Liver (tissue), 9 donors: ENCODE results near the gene SPON2. TPM values are rescaled to one million over a fixed set of nuclear protein-coding genes. Genes with fewer than 3 reads are reported as not detected.

Experiments
- DNase-seq: peaks from one replicate; pipeline ENCODE4 v3.0.0-alpha.2; 2017; ENCODE audit warnings: low spot score
- H3K27ac ChIP-seq, 2 donors: one replicate each; pipeline ENCODE4 v1.7.0; 2013; ENCODE audit warnings: inconsistent platforms in 2 of 2, low read length in 2 of 2, control low read depth in 1 of 2, low read depth in 1 of 2, mild to moderate bottlenecking in 1 of 2
- H3K27me3 ChIP-seq, 4 donors: one replicate each; pipeline versions ENCODE4 v1.6.1 to v1.7.0; 2013; ENCODE audit warnings: low read length in 3 of 4, inconsistent platforms in 1 of 4, mild to moderate bottlenecking in 1 of 4, moderate library complexity in 1 of 4; ENCODE audit not compliant: control insufficient read depth in 4 of 4, insufficient read depth in 4 of 4
- H3K36me3 ChIP-seq, 4 donors: one replicate each; pipeline versions ENCODE4 v1.6.1 to v1.7.0; 2013; ENCODE audit warnings: low read length in 3 of 4, mild to moderate bottlenecking in 3 of 4, low read depth in 1 of 4, moderate library complexity in 1 of 4; ENCODE audit not compliant: control insufficient read depth in 4 of 4, insufficient read depth in 3 of 4
- H3K4me1 ChIP-seq, 4 donors: one replicate each; pipeline versions ENCODE4 v1.6.1 to v1.7.0; 2013; ENCODE audit warnings: low read length in 3 of 4, mild to moderate bottlenecking in 3 of 4, moderate library complexity in 1 of 4; ENCODE audit not compliant: control insufficient read depth in 4 of 4, insufficient read depth in 4 of 4
- H3K4me3 ChIP-seq, 3 donors: one replicate each; pipeline versions ENCODE4 v1.6.1 to v1.7.0; 2013; ENCODE audit warnings: low read length in 3 of 3, control low read depth in 1 of 3, low read depth in 1 of 3, mild to moderate bottlenecking in 1 of 3
- H3K9ac ChIP-seq, 2 donors: one replicate each; pipeline ENCODE4 v1.7.0; 2013; ENCODE audit warnings: low read length in 2 of 2, mild to moderate bottlenecking in 2 of 2, moderate library complexity in 2 of 2, control low read depth in 1 of 2, low read depth in 1 of 2
- H3K9me3 ChIP-seq, 4 donors: one replicate each; pipeline versions ENCODE4 v1.6.1 to v1.7.0; 2013; ENCODE audit warnings: low read length in 3 of 4; ENCODE audit not compliant: control insufficient read depth in 4 of 4
- ATF3 ChIP-seq: IDR thresholded peaks from 2 replicates; pipeline ENCODE4 v1.6.1; 2016; ENCODE audit warnings: antibody characterized with exemption
- CTCF ChIP-seq: fragments of 150-350 bp; IDR thresholded peaks from 2 replicates; pipeline ENCODE4 v1.5.1; 2017; ENCODE audit warnings: improper control_type of control experiment, low read depth, low read length; ENCODE audit not compliant: missing input control
- EGR1 ChIP-seq, 2 donors: IDR thresholded peaks; 2 replicates each; pipeline ENCODE4 v1.6.1; 2016 to 2018; ENCODE audit warnings: antibody characterized with exemption in 2 of 2, low read depth in 2 of 2
- FOXA1 ChIP-seq: IDR thresholded peaks from 2 replicates; pipeline ENCODE4 v1.6.1; 2016; ENCODE audit warnings: antibody characterized with exemption
- FOXA2 ChIP-seq: IDR thresholded peaks from 2 replicates; pipeline ENCODE4 v1.6.1; 2016; ENCODE audit warnings: antibody characterized with exemption
- GABPA ChIP-seq, 2 donors: IDR thresholded peaks in 1 of 2; conservative IDR thresholded peaks in 1 of 2; 2 replicates each; pipeline ENCODE4 v1.6.1; 2016; ENCODE audit warnings: antibody characterized with exemption in 2 of 2, mild to moderate bottlenecking in 1 of 2, moderate library complexity in 1 of 2
- HNF4A ChIP-seq, 2 donors: conservative IDR thresholded peaks; 2 replicates each; pipeline ENCODE4 v1.6.1; 2016; ENCODE audit warnings: antibody characterized with exemption in 2 of 2, mild to moderate bottlenecking in 2 of 2
- HNF4G ChIP-seq: IDR thresholded peaks from 2 replicates; pipeline ENCODE4 v1.6.1; 2016; ENCODE audit warnings: antibody characterized with exemption
- JUND ChIP-seq, 2 donors: IDR thresholded peaks; 2 replicates each; pipeline ENCODE4 v1.6.1; 2016; ENCODE audit warnings: antibody characterized with exemption in 2 of 2
- MAX ChIP-seq: IDR thresholded peaks from 2 replicates; pipeline ENCODE4 v1.6.1; 2016; ENCODE audit warnings: antibody characterized with exemption
- NR2F2 ChIP-seq: IDR thresholded peaks from 2 replicates; pipeline ENCODE4 v1.6.1; 2016; ENCODE audit warnings: antibody characterized with exemption
- RAD21 ChIP-seq, 2 donors: IDR thresholded peaks; 2 replicates each; pipeline ENCODE4 v1.6.1; 2016; ENCODE audit warnings: antibody characterized with exemption in 2 of 2, mild to moderate bottlenecking in 2 of 2
- REST ChIP-seq: IDR thresholded peaks from 2 replicates; pipeline ENCODE4 v1.6.1; 2016; ENCODE audit warnings: antibody characterized with exemption, mild to moderate bottlenecking
- RXRA ChIP-seq, 2 donors: IDR thresholded peaks; 2 replicates each; pipeline ENCODE4 v1.6.1; 2017 to 2018; ENCODE audit warnings: antibody characterized with exemption in 2 of 2, mild to moderate bottlenecking in 1 of 2
- SP1 ChIP-seq: IDR thresholded peaks from 2 replicates; pipeline ENCODE4 v1.6.1; 2018; ENCODE audit warnings: antibody characterized with exemption, mild to moderate bottlenecking
- TAF1 ChIP-seq: conservative IDR thresholded peaks from 2 replicates; pipeline ENCODE4 v1.6.1; 2016; ENCODE audit warnings: antibody characterized with exemption, mild to moderate bottlenecking
- YY1 ChIP-seq: IDR thresholded peaks from 2 replicates; pipeline ENCODE4 v1.6.1; 2016; ENCODE audit warnings: antibody characterized with exemption, mild to moderate bottlenecking
- ZBTB33 ChIP-seq: IDR thresholded peaks from 2 replicates; pipeline ENCODE4 v1.6.1; 2016; ENCODE audit warnings: antibody characterized with exemption
- WGBS: extraction: QIAGEN DNeasy Blood & Tissue Kit; methylation state at CpG from one replicate; pipeline ENCODE4 v1.1.7; 2013; 5-methylcytosine and 5-hydroxymethylcytosine counted together
- polyA plus RNA-seq, 2 donors: library from polyadenylated mRNA; stranded (reverse) in 1 of 2; unstranded in 1 of 2; fragments of 200-250 nt in 1 of 2; fragments of >200 nt in 1 of 2; fragmentation: Nextera tagmentation in 1 of 2; extraction: Ambion mirVana in 1 of 2; gene quantifications; one replicate each; pipeline versions ENCODE4 v1.2.1 to v1.2.3, GENCODE V29; 2013 to 2015
- total RNA-seq, 2 donors: library from RNA; depleted of rRNA; stranded (reverse); fragments of >200 nt; gene quantifications; one replicate each; pipeline ENCODE4 v1.2.3, GENCODE V29; 2014
- donor health status: healthy.
- donor health status: healthy.
- donor health status: healthy.
- donor health status: healthy.
- donor health status: healthy.

Gene SPON2
- total and polyA plus RNA-seq, 4 donors = 35.7 to 80.3 (median 72.3) TPM

GRCh38 chr4:1150875-1151274 is 21.5 kb downstream of the SPON2 start:
- Histone ChIP-seq H3K36me3 (no peaks in the 10 kb centered on the region), H3K9ac (no peak overlapping the region), H3K4me3 (no peak overlapping the region), H3K9me3 (no peaks in the 10 kb centered on the region), H3K27ac (no peak overlapping the region), H3K4me1 (peaks cover 0 to 2% (median 0%) of the 10 kb centered on the region in 4 donors), H3K27me3 (no peaks in the 10 kb centered on the region)
- TF ChIP-seq NR2F2 = no peak
- no peak for TF ChIP-seq YY1
- no peak for TF ChIP-seq GABPA (IDR thresholded peaks at IDR 0.05 in 1 of 2, conservative IDR thresholded peaks at IDR 0.05 in 1 of 2)
- TF ChIP-seq MAX = no peak
- no peak for TF ChIP-seq RAD21 (IDR thresholded peaks at IDR 0.05)
- no peak for TF ChIP-seq EGR1 (IDR thresholded peaks at IDR 0.05; ENCODE audit: low read depth in 2 of 2)
- TF ChIP-seq HNF4A (conservative IDR thresholded peaks at IDR 0.05) = no peak
- no peak for TF ChIP-seq JUND (IDR thresholded peaks at IDR 0.05)
- DNase-seq = no peak
- WGBS = 83% methylated on average over 3 of the region's 3 CpGs

- H3K9me3 ChIP-seq = no peaks in the 10 kb centered on the region
- no peaks in the 10 kb centered on the region for H3K27me3 ChIP-seq
- peaks cover 0 to 10% (median 0%) of the 10 kb centered on the region in 4 donors for H3K4me1 ChIP-seq
- no peak overlapping the region for H3K4me3 ChIP-seq
- 90% methylated on average over 1 of the region's 1 CpG for WGBS
- no peaks in the 10 kb centered on the region for H3K36me3 ChIP-seq
- TF ChIP-seq GABPA (IDR thresholded peaks at IDR 0.05 in 1 of 2, conservative IDR thresholded peaks at IDR 0.05 in 1 of 2) (no peak), EGR1 (IDR thresholded peaks at IDR 0.05; ENCODE audit: low read depth in 2 of 2) (no peak), HNF4A (conservative IDR thresholded peaks at IDR 0.05) (no peak), REST (no peak), FOXA1 (no peak), NR2F2 (no peak), YY1 (no peak), TAF1 (no peak), RXRA (IDR thresholded peaks at IDR 0.05) (no peak), RAD21 (IDR thresholded peaks at IDR 0.05) (no peak), JUND (IDR thresholded peaks at IDR 0.05) (no peak), CTCF (no peak), MAX (no peak), FOXA2 (no peak), ZBTB33 (no peak), HNF4G (no peak), SP1 (no peak), ATF3 (no peak)
- H3K9ac ChIP-seq = no peak overlapping the region
- H3K27ac ChIP-seq = no peak overlapping the region
- no peak for DNase-seq
Measured at GRCh38 chr4:1139860-1140259, 32.5 kb downstream of the SPON2 start.
